OCI-LY1 (cell line): Measurements from ENCODE around the gene ABCC4.

Source experiments
- H2AFZ ChIP-seq: fragments of 200-600 bp; sonication (generic), shearing (Covaris generic); 2 replicates; pipeline ENCODE4 v1.6.0; 2014; ENCODE audit warnings: antibody characterized with exemption, mild to moderate bottlenecking, low read length
- H3F3A ChIP-seq: fragments of 200-600 bp; sonication (generic), shearing (Covaris generic); 2 replicates; pipeline ENCODE4 v1.6.0; 2014; ENCODE audit warnings: mild to moderate bottlenecking, antibody characterized with exemption, low read length, moderate library complexity; ENCODE audit not compliant: insufficient read depth
- H3K27ac ChIP-seq: fragments of 200-600 bp; sonication (generic); 2 replicates; pipeline ENCODE4 v1.5.1; 2014; ENCODE audit warnings: low read length, mixed run types, mild to moderate bottlenecking, low read depth; ENCODE audit not compliant: poor library complexity, severe bottlenecking
- H3K27me3 ChIP-seq: fragments of 200-600 bp; sonication (generic); 2 replicates; pipeline ENCODE4 v1.6.0; 2014; ENCODE audit warnings: antibody characterized with exemption, mild to moderate bottlenecking, low read length, moderate library complexity; ENCODE audit not compliant: insufficient read depth
- H3K36me3 ChIP-seq: fragments of 200-600 bp; sonication (generic); 2 replicates; pipeline ENCODE4 v1.6.1; 2014; ENCODE audit warnings: mild to moderate bottlenecking, antibody characterized with exemption, low read length, moderate library complexity, mixed read lengths; ENCODE audit not compliant: insufficient read depth
- H3K4me1 ChIP-seq: fragments of 200-600 bp; sonication (generic); 2 replicates; pipeline ENCODE4 v1.5.1; 2014; ENCODE audit warnings: mild to moderate bottlenecking, low read length, moderate library complexity; ENCODE audit not compliant: insufficient read depth, severe bottlenecking
- H3K4me2 ChIP-seq: fragments of 200-600 bp; sonication (generic), shearing (Covaris generic); 2 replicates; pipeline ENCODE4 v1.6.1; 2014; ENCODE audit warnings: low read length
- H3K4me3 ChIP-seq: fragments of 200-600 bp; sonication (generic); 2 replicates; pipeline ENCODE4 v1.5.1; 2014; ENCODE audit warnings: low read length, low read depth, mild to moderate bottlenecking, mixed read lengths; ENCODE audit not compliant: poor library complexity, severe bottlenecking
- H3K79me2 ChIP-seq: fragments of 200-600 bp; shearing (Covaris generic); 2 replicates; pipeline ENCODE4 v1.6.1; 2016; ENCODE audit warnings: mixed run types, low read length, mixed read lengths; ENCODE audit not compliant: insufficient read depth
- H3K9ac ChIP-seq: fragments of 200-600 bp; sonication (generic), shearing (Covaris generic); 2 replicates; pipeline ENCODE4 v1.6.1; 2014; ENCODE audit warnings: mild to moderate bottlenecking, low read length, mixed read lengths
- H3K9me2 ChIP-seq: fragments of 200-600 bp; sonication (generic), shearing (Covaris generic); 2 replicates; pipeline ENCODE4 v1.6.1; 2014; ENCODE audit warnings: low read depth, mild to moderate bottlenecking, low read length, mixed read lengths
- H3K9me3 ChIP-seq: fragments of 200-600 bp; shearing (Covaris generic); 2 replicates; pipeline ENCODE4 v1.6.1; 2014; ENCODE audit warnings: low read length, mixed read lengths
- H4K20me1 ChIP-seq: fragments of 200-600 bp; sonication (generic), shearing (Covaris generic); 2 replicates; pipeline ENCODE4 v1.6.0; 2016; ENCODE audit warnings: mild to moderate bottlenecking, low read length; ENCODE audit not compliant: insufficient read depth
- CTCF ChIP-seq: fragments of 200-600 bp; sonication (generic), shearing (Covaris generic); IDR thresholded peaks from 2 replicates; pipeline ENCODE4 v1.5.1; 2017; ENCODE audit warnings: mild to moderate bottlenecking, antibody characterized with exemption, low read length, moderate library complexity, mixed read lengths
- EZH2 ChIP-seq: fragments of 200-600 bp; sonication (generic), shearing (Covaris generic); IDR thresholded peaks from 2 replicates; pipeline ENCODE4 v1.8.0; 2017; ENCODE audit warnings: borderline replicate concordance, mixed run types, mild to moderate bottlenecking, antibody characterized with exemption, low read length, moderate library complexity, mixed read lengths

Gene ABCC4

GRCh38 chr13:95251641-95252040, 49.6 kb downstream of the ABCC4 start:
- no peak overlapping the region for H3K27ac ChIP-seq
- peaks cover 9% of the 10 kb centered on the region; the same call in 1 of the 2 replicates for H3K36me3 ChIP-seq
- H4K20me1 ChIP-seq = no peaks in the 10 kb centered on the region
- H3K27me3 ChIP-seq = no peaks in the 10 kb centered on the region
- TF ChIP-seq EZH2 (no peak), CTCF (no peak)
- H3K79me2 ChIP-seq = no peaks in the 10 kb centered on the region
- H3K4me2 ChIP-seq = no peak overlapping the region
- H3K4me1 ChIP-seq = peaks cover 3% of the 10 kb centered on the region
- no peaks in the 10 kb centered on the region for H3F3A ChIP-seq
- H2AFZ ChIP-seq = no peak overlapping the region
- H3K9me3 ChIP-seq = no peaks in the 10 kb centered on the region
- H3K4me3 ChIP-seq = no peak overlapping the region
- no peak overlapping the region for H3K9ac ChIP-seq
- H3K9me2 ChIP-seq = no peaks in the 10 kb centered on the region

- no peaks in the 10 kb centered on the region for H3K79me2 ChIP-seq
- H3K9me2 ChIP-seq = no peaks in the 10 kb centered on the region
- no peaks in the 10 kb centered on the region for H3K9me3 ChIP-seq
- H2AFZ ChIP-seq = no peak overlapping the region
- no peaks in the 10 kb centered on the region for H3K27me3 ChIP-seq
- H3K27ac ChIP-seq = no peak overlapping the region
- H4K20me1 ChIP-seq = no peaks in the 10 kb centered on the region
- no peaks in the 10 kb centered on the region for H3F3A ChIP-seq
- H3K36me3 ChIP-seq = peaks cover 16% of the 10 kb centered on the region; the same call in 1 of the 2 replicates
- H3K4me1 ChIP-seq = peaks cover 10% of the 10 kb centered on the region
- TF ChIP-seq EZH2 (no peak), CTCF (no peak)
- H3K9ac ChIP-seq = no peak overlapping the region
- H3K4me3 ChIP-seq = no peak overlapping the region
- H3K4me2 ChIP-seq = no peak overlapping the region
Observed at GRCh38 chr13:95250961-95251360, 50.3 kb downstream of the ABCC4 start.

DNA sequence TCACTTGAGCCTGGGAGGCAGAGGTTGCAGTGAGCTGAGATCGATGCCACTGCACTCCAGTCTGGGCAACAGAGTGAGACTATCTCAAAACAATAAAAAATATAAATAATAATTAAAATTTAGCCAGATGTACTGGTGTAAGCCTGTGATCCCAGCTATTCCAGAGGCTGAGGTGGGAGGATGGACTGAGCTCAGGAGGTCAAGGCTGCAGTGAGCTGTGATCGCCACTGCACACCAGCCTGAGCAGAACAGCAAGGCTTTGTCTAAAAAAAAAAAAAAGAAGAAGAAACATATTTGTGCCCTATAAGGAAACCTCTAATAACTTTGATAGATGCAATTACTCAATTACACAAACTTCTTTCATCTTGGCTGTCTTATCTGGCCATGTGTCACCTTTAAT, 52.3 kb downstream of the ABCC4 start:
- no peak overlapping the region for H3K9ac ChIP-seq
- H3F3A ChIP-seq = no peaks in the 10 kb centered on the region
- H3K4me2 ChIP-seq = no peak overlapping the region
- no peaks in the 10 kb centered on the region for H4K20me1 ChIP-seq
- no peaks in the 10 kb centered on the region for H3K79me2 ChIP-seq
- no peaks in the 10 kb centered on the region for H3K27me3 ChIP-seq
- peaks cover 11% of the 10 kb centered on the region for H3K4me1 ChIP-seq
- TF ChIP-seq EZH2 = no peak
- no peak for TF ChIP-seq CTCF
- no peak overlapping the region for H3K4me3 ChIP-seq
- H3K9me2 ChIP-seq = no peaks in the 10 kb centered on the region
- H3K9me3 ChIP-seq = no peaks in the 10 kb centered on the region
- H3K36me3 ChIP-seq = peaks cover 25% of the 10 kb centered on the region; the same call in 1 of the 2 replicates
- H3K27ac ChIP-seq = no peak overlapping the region
- H2AFZ ChIP-seq = no peak overlapping the region
